NB4 (cell line): ENCODE results near the gene MICAL2.

ENCODE experiments used
- CTCF ChIP-seq: IDR thresholded peaks from one replicate; pipeline ENCODE4 v1.5.1; 2012; ENCODE audit warnings: low read depth, low read length
- MAX ChIP-seq: IDR thresholded peaks from 2 replicates; pipeline ENCODE4 v1.6.1; 2011; ENCODE audit warnings: low read depth, low read length
- POLR2A ChIP-seq: IDR thresholded peaks from 2 replicates; pipeline ENCODE4 v1.6.1; 2011; ENCODE audit warnings: mild to moderate bottlenecking; ENCODE audit not compliant: insufficient read length; ENCODE audit errors: extremely low read depth

- peak; percentile 27 for TF ChIP-seq CTCF
- TF ChIP-seq POLR2A, result no peak
- TF ChIP-seq MAX, result no peak
Measured at GRCh38 chr11:12235553-12235946, 125.2 kb downstream of the MICAL2 start.
